Stimulated activated CD8-positive, alpha-beta memory T cell treated with anti-CD3 and anti-CD28 coated beads, Interleukin-2, amount 100 ng/mL, for 1 hour (primary cell): Measurements from ENCODE around the gene NAALADL2.
"Not testable (repeated sequence)": the region's sequence is repeated elsewhere in the genome, so short reads cannot be mapped to it uniquely, and the experiment has no call there.

Experiments used
- DNase-seq, 2 donors: peaks; one replicate each; pipeline ENCODE4 v3.0.0-alpha.2; 2020; ENCODE audit warnings: low read depth in 2 of 2

Gene NAALADL2

DNA sequence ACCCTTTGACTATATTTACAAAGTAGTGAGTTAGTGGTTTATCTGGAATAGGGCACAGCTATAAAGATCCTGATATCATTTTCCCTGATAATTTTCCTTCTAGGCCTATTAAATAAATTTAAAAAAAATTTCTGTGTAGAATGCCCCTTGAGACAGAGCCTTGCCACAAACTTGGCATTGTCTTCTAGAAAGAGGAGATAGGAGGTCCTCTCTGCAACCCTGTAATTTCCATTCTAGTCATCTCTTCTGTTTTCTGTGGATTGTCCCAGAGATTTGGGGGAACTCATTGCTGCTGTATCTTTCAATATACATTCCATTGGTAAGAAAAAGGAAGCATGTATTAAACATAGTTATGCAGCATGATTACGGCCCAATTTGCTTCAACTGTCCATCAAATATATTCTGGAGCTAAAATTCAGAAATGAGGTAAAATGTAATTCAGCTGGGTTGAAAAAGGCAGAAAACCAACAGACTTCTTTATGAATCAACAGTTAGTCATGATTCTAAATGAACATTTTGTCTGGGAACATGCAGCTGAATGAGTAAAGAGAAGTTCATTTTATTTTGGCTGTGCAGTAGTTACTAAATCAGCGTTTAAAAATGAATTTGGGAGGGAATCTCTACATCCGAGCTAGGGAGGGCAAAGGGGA, 401.1 kb downstream of the NAALADL2 start:
- no peak for DNase-seq

DNA sequence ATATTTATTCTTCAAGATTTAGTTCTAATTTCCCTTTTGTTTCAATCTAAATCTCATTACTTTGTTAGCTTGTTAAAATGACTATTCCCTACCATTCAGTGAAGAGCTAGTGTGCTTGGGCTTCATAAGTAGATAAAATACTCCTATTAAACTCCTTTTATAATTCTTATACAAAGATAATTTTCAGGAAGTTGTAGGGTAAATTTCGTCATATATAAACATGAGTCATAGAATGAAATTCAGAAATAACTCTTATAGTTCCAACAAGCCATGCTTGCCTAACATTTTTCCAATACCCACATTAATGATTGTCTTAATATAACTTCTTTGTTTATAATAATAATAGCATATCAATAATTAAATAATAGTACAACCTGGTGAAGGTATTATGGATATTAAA, 407.3 kb downstream of the NAALADL2 start:
- DNase-seq, result no peak

- no peak for DNase-seq
These were observed 408.0 kb downstream of the NAALADL2 start for GRCh38 chr3:175267121-175267531.

DNA sequence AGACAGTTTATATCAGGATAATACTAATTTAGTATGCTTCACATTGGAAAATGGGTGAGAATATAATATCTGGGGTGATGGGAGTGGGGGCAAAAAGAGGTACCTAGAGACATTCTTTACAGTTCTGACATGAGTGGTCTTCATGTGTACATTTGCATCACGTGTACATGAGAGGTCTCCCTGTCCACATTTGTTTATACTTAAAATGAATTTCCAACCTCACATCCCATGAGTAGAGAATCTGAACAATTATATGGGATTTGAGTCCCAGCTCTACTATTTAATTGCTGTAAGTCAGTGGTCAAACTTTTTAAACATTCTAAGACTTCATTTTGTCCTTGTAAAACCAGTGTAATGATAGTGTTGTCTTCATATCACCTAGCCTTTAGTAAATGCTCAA, 408.4 kb downstream of the NAALADL2 start:
- DNase-seq, result no peak

DNA sequence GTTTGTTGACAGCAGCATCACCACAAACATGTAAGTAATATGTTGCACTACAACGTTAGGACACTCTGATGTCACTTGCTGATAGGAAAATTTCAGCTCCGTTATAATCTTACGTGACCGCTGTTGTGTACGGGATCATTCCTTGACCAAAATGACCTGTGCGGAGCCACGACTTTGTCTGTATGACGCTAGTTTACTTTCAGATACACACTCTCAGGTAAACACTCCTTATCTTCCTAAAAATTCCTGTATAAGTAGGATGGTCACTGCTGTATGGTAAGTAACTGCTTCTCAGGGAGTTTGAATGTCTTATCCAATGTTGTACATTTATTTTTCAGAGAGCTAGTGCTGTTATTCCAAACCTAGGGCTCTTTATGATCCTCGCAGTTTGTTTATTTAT, 410.3 kb downstream of the NAALADL2 start:
- DNase-seq, result no peak

DNA sequence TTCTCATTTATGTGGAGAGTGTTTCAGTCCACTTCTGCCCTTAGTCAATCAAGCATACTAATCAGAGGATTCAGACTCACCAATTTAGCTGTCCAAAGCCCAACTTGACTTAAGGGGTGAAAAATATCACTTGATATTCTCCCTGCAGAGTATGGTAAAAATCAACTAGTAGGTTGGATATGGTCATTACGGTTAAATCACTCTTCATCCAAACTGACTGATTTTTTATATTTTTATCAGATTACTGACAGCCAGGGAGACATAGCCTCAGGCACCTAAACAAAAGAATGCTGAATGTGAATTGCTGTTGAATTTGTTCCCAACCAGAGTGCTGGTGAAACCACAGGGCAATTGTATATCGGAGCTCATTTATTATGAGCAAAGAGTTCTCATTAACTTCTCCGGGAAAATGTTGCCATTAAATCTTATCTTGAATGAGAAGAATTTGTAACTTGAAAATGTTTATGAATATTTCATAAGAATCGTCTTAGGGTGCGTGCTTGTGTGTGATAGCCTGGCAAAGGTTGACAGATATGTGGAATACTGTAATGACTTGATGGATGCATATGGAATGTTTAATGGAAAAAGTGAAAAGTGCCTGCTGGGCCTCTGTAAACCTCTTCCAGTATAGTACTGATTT, 411.2 kb downstream of the NAALADL2 start:
- no peak for DNase-seq

DNA sequence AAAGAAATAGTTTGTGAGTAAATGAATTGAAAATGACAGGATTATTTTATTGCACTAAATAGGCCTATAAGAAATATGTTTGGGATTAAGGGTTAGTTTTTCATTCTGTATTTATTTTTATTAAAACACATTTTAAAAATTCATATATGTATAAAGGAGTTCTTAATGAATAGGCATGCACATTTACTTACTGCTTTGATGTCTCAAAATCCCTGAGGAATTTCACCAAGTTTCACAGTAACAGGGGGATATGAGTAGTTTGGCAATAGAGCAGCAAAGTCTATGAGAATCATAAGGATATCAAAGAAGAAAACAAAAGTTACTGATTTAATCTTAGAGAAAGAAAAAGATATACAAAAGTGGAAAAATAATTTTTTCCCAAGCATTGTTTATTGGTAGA, 411.7 kb downstream of the NAALADL2 start:
- no peak for DNase-seq

DNA sequence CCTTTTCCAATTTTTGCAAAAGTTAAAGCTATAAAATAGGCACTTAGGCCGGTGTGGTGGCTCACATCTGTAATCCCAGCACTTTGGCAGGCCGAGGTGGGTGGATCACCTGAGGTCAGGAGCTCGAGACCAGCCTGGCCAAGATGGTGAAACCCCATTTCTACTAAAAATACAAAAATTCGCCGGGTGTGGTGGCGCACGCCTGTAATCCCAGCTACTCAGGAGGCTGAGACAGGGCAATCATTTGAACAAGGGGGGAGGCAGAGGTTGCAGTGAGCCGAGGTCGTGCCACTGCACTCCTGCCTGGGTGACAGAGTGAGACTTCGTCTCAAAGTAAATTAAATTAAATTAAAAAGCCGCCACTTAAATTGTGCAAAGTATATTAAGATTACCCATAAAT, 412.3 kb downstream of the NAALADL2 start:
- DNase-seq, result not testable (repeated sequence)

- no peak for DNase-seq
These were observed 413.3 kb downstream of the NAALADL2 start for GRCh38 chr3:175272392-175272791.

DNA sequence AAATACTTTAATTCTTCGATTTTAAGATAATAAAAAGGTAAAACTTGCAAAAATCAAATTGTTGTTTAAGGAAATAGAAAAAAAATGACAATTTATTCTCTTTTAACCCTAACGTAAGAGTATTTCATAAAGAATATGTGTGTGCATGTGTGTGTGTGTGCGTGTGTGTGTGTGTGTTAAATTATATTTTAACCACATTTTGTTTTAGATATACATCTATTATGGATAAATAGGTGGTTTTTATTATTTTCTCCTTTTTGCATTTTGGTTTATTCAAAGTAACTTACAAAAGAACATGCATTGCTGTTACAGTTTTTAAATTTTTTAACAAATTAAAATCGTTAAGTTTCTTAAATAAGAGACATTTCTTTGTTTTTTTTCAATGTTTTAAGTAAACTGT, 414.4 kb downstream of the NAALADL2 start:
- DNase-seq, result no peak

GRCh38 chr3:175274056-175274455, 414.9 kb downstream of the NAALADL2 start:
- DNase-seq, result no peak

GRCh38 chr3:175274474-175275218, 415.5 kb downstream of the NAALADL2 start:
- no peak for DNase-seq

DNA sequence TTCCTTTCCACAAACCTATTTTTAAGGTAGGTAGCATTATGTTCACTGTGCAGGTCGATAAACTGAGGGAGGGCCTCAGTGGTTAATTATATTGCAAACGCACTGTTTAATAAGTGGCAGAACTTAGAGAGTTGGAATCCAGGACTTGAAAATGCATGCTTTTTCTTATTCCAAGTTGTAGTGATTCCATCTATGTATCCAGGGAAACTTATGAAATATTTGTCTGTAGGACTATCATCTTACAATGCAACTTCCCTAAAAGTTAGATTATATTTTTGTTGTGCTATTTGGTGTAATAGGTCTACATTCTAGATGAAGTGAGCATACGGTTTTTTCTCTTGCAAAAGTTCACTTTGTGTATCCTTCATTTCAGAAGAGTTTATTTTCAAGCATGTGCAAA, 419.5 kb downstream of the NAALADL2 start:
- DNase-seq, result no peak

DNA sequence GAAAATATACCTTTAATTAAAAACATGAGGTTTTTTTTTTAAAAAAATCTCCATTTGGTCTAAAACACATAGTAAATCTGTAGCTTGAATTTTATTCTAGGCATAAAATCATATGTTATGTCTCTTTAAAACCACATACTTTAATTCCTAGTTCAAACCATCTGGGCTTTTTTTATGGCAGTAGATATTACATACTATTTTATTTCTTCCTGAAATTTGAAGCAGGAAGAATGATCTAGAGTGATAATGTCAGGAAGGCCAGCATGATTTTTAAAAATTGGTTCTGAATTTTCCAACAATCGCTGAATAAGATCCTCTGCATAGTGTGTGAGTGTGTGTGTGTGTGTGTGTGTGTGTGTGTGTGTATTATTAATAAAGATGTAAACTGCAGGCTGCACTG, 420.3 kb downstream of the NAALADL2 start:
- no peak for DNase-seq

DNA sequence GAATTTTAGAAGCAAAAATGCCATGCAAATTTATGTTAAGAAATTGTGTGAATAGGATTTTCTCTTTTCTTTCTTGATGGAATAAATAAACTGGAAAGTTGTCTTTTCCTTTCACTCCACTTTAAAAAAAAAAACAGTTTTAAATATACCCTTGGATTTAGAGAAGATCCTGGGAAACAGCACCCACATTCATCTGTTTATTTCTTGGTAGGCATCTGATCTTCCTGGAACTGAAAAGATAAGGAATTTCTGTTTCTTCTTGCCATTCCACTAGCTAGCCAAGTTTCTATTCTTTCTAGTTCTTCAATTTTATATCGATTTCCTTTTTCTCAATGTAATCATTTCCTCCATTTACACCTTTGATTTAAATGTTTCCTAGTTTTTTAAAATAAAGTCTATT, 420.8 kb downstream of the NAALADL2 start:
- no peak for DNase-seq

DNA sequence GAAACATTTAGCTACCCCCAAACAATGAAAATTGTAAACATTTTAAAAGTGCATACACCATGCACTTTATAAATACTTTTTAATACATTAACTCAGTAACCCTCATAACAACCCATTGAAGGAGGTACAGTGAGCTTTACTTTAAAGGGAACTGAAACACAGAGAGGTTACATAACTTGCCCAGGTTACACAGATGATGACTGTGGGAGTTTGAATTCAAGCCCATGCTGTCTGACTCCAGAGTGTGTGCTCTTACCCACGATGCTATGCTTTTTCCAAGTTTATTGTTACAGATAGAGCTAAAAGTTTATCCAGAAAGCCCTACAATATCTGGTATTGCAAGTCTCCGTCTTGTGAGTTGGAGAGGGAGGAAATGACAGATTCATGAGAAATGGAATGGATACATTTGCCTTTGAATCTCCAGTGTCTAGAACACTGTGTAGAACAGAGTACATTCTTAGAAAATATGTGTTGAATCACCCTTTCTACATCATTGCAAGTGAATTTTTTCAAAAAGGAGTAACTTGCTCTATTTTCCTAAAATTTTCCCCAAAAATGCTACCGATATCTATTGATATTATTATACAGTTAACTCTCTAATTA, 428.3 kb downstream of the NAALADL2 start:
- no peak for DNase-seq

DNA sequence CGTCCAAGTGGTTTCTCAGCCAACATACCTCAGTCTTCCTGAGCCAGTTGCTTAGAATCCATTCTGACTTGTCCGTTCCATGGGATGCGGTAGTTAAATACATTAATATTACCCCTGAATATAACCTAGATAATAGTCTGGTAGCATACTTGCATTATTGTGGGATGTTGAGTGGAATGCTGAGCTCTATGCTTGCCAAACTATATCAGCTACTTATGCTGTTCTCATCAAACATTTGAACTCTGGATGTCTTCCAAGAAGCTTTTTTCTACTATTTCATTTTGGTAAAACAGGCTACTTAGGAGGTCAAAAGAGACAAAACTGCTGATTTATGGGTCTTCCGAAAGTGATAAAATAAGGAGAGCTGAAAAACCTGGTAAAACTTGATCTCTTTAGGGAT, 429.5 kb downstream of the NAALADL2 start:
- no peak for DNase-seq

DNA sequence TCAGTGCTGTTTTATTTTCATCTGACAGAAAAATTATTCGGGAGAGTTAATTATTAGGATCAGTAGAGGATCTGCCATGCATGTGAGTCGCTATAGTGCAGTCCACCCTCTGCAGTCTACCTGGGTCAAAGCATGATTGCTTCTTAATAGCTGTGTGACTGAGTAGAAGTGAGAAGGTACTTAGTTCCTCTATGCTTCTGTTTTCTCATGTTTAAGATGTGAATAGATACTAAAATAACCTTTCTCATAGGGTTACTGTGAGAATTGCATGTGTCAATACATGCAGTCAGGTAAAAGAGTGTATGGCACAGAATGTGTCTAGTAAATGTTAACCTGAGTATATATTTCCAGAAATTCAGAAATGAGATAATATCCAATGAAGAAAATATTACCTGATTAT, 435.7 kb downstream of the NAALADL2 start:
- no peak for DNase-seq

GRCh38 chr3:175295248-175296130, 436.4 kb downstream of the NAALADL2 start:
- DNase-seq, result no peak

GRCh38 chr3:175297216-175297615, 438.1 kb downstream of the NAALADL2 start:
- DNase-seq, result no peak

DNA sequence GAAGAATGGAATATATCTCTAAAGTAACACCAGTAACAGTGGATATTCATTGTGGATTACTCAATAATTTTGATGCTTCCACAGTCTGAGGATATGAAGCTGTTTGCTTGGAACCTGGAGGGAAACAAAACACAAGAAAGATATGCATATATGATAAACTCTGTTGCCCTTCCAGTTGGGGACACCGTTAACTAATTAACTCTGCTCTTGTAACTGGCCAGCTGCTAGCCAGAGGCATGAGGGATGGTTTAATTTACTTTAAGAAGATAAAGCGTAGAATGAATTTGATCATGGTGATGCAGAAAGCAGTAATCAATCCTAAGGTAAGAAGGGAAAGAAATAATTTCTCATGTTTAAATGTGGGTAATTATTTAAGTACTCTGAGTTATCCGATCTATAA, 442.6 kb downstream of the NAALADL2 start:
- no peak for DNase-seq

- DNase-seq, result no peak
These were observed 445.3 kb downstream of the NAALADL2 start for GRCh38 chr3:175304404-175304803.
